SK-N-SH (cell line): ENCODE results near the gene RBM44.

ENCODE experiments used
- CHD2 ChIP-seq: fragments of 150-350 bp; IDR thresholded peaks from 2 replicates; pipeline ENCODE4 v1.6.1; 2018; ENCODE audit warnings: low read length; ENCODE audit not compliant: partially characterized antibody
- CTCF ChIP-seq: fragments of 200-600 bp; sonication (generic); IDR thresholded peaks from 2 replicates; pipeline ENCODE4 v1.6.1; 2017; ENCODE audit warnings: antibody characterized with exemption, mild to moderate bottlenecking, moderate library complexity
- FOXM1 ChIP-seq: IDR thresholded peaks from 2 replicates; pipeline ENCODE4 v1.4.0; 2012; ENCODE audit warnings: low read depth, mild to moderate bottlenecking
- MXI1 ChIP-seq: IDR thresholded peaks from 2 replicates; pipeline ENCODE4 v1.6.1; 2012; ENCODE audit warnings: mild to moderate bottlenecking, low read depth, low read length, improper control_type of control experiment
- NRF1 ChIP-seq: IDR thresholded peaks from 2 replicates; pipeline ENCODE4 v1.6.1; 2012; ENCODE audit warnings: low read depth, mild to moderate bottlenecking, low read length
- RAD21 ChIP-seq: IDR thresholded peaks from 2 replicates; pipeline ENCODE4 v1.6.1; 2012; ENCODE audit warnings: mild to moderate bottlenecking, low read length
- RCOR1 ChIP-seq: fragments of 150-350 bp; IDR thresholded peaks from 2 replicates; pipeline ENCODE4 v1.6.1; 2017; ENCODE audit warnings: antibody characterized with exemption, low read length
- SIN3A ChIP-seq: IDR thresholded peaks from 2 replicates; pipeline ENCODE4 v1.6.1; 2012; ENCODE audit warnings: low read depth, mild to moderate bottlenecking, low read length, moderate library complexity, borderline replicate concordance
- USF2 ChIP-seq: fragments of 150-350 bp; IDR thresholded peaks from 2 replicates; pipeline ENCODE4 v1.6.1; 2017; ENCODE audit warnings: antibody characterized with exemption, low read length, low read depth, borderline replicate concordance
- YY1 ChIP-seq: IDR thresholded peaks from 2 replicates; pipeline ENCODE4 v1.4.0; 2012; ENCODE audit warnings: low read depth, mild to moderate bottlenecking

- TF ChIP-seq FOXM1 (no peak), NRF1 (no peak), RAD21 (no peak), RCOR1 (no peak), SIN3A (no peak), CTCF (no peak), USF2 (no peak), YY1 (no peak), CHD2 (no peak), MXI1 (no peak)
These were observed 40.4 kb upstream of the RBM44 start for GRCh38 chr2:237758185-237758584.
